RCC 7860 (cell line): ENCODE measurements around the gene TMC6.

Experiments used
- DNase-seq: peaks from one replicate; pipeline ENCODE4 v3.0.0-alpha.2; 2015; ENCODE audit warnings: low spot score
- FAIRE-seq: peaks from 2 replicates; lab custom pipeline; 2012; peaks lifted over from hg19 to GRCh38; lab: Jason Lieb, UNC

Gene TMC6

GRCh38 chr17:78111727-78112517 is 16.6 kb downstream of the TMC6 start:
- DNase-seq (no peak), FAIRE-seq (no peak)

- DNase-seq (no peak), FAIRE-seq (no peak)
These were observed 17.4 kb downstream of the TMC6 start for GRCh38 chr17:78111016-78111726.

- no peak for FAIRE-seq
- DNase-seq, result no peak
These were observed 18.1 kb downstream of the TMC6 start for GRCh38 chr17:78110363-78111015.

GRCh38 chr17:78109489-78109761 is 19.1 kb downstream of the TMC6 start:
- FAIRE-seq (no peak), DNase-seq (no peak)

- DNase-seq (no peak), FAIRE-seq (no peak)
These were observed 19.6 kb downstream of the TMC6 start for GRCh38 chr17:78108726-78109488.

GRCh38 chr17:78107976-78108725 is 20.4 kb downstream of the TMC6 start:
- DNase-seq (no peak), FAIRE-seq (no peak)

GRCh38 chr17:78107457-78107856 is 21.1 kb downstream of the TMC6 start:
- DNase-seq (no peak), FAIRE-seq (no peak)

- DNase-seq, result no peak
- no peak for FAIRE-seq
These were observed 22.3 kb downstream of the TMC6 start for GRCh38 chr17:78106211-78106610.

GRCh38 chr17:78105551-78105950 is 23.0 kb downstream of the TMC6 start:
- no peak for DNase-seq
- FAIRE-seq, result no peak

GRCh38 chr17:78105101-78105500 is 23.5 kb downstream of the TMC6 start:
- no peak for DNase-seq
- FAIRE-seq, result no peak

- FAIRE-seq, result no peak
- no peak for DNase-seq
These were observed 24.0 kb downstream of the TMC6 start for GRCh38 chr17:78104540-78104941.

- DNase-seq, result no peak
- FAIRE-seq, result no peak
These were observed 25.2 kb downstream of the TMC6 start for GRCh38 chr17:78103311-78103710.

- FAIRE-seq (no peak), DNase-seq (no peak)
These were observed 27.0 kb downstream of the TMC6 start for GRCh38 chr17:78101542-78101941.

GRCh38 chr17:78101112-78101511 is 27.4 kb downstream of the TMC6 start:
- no peak for DNase-seq
- no peak for FAIRE-seq

GRCh38 chr17:78096093-78096492 is 32.5 kb downstream of the TMC6 start:
- DNase-seq, result no peak
- no peak for FAIRE-seq

- DNase-seq (no peak), FAIRE-seq (no peak)
These were observed 33.5 kb downstream of the TMC6 start for GRCh38 chr17:78095035-78095434.

- FAIRE-seq (no peak), DNase-seq (no peak)
These were observed 35.7 kb downstream of the TMC6 start for GRCh38 chr17:78092794-78093324.

GRCh38 chr17:78089576-78090281 is 38.8 kb downstream of the TMC6 start:
- FAIRE-seq (no peak), DNase-seq (no peak)

GRCh38 chr17:78088529-78088928 is 40.0 kb downstream of the TMC6 start:
- no peak for FAIRE-seq
- DNase-seq, result no peak

- no peak for FAIRE-seq
- DNase-seq, result no peak
These were observed 41.8 kb downstream of the TMC6 start for GRCh38 chr17:78086740-78087139.
